ENCODE measurements around the gene RNASE2.
"Not testable (repeated sequence)": the region's sequence is repeated elsewhere in the genome, so short reads cannot be mapped to it uniquely, and the experiment has no call there.

RNASE2 gene

GRCh38 chr14:20954736-20955537 lies at the start of gene RNASE2:
TSS of gene RNASE2 (plus strand) at chr14:20955487. CDS start at chr14:20955772, 285 bp downstream.
- DNase-seq (ENCODE audit: low spot score): not testable (repeated sequence)

GRCh38 chr14:20905676-20906075 lies 49.6 kb upstream of the RNASE2 start:
- no peak for DNase-seq (ENCODE audit: low spot score)

- DNase-seq (ENCODE audit: low spot score): no peak
Observed at GRCh38 chr14:20907214-20907613, 48.1 kb upstream of the RNASE2 start.

- not testable (repeated sequence) for DNase-seq (ENCODE audit: low spot score)
Observed at GRCh38 chr14:20910822-20911221, 44.5 kb upstream of the RNASE2 start.

GRCh38 chr14:20919038-20919756 lies 36.1 kb upstream of the RNASE2 start:
- DNase-seq (ENCODE audit: low spot score): peak; percentile 7

GRCh38 chr14:20923766-20924297 lies 31.5 kb upstream of the RNASE2 start:
- DNase-seq (ENCODE audit: low spot score): not testable (repeated sequence)

- no peak for DNase-seq (ENCODE audit: low spot score)
Observed at GRCh38 chr14:20934148-20934762, 21.0 kb upstream of the RNASE2 start.

GRCh38 chr14:20935303-20935984 lies 19.8 kb upstream of the RNASE2 start:
- no peak for DNase-seq (ENCODE audit: low spot score)

GRCh38 chr14:20945146-20945545 lies 10.1 kb upstream of the RNASE2 start:
- not testable (repeated sequence) for DNase-seq (ENCODE audit: low spot score)

GRCh38 chr14:20946707-20947106 lies 8.6 kb upstream of the RNASE2 start:
- not testable (repeated sequence) for DNase-seq (ENCODE audit: low spot score)

GRCh38 chr14:20955538-20955873 lies 219 bp downstream of the RNASE2 start:
- DNase-seq (ENCODE audit: low spot score): not testable (repeated sequence)

GRCh38 chr14:20956376-20956976 lies 1.2 kb downstream of the RNASE2 start:
- DNase-seq (ENCODE audit: low spot score): no peak

- not testable (repeated sequence) for DNase-seq (ENCODE audit: low spot score)
Observed at GRCh38 chr14:20958946-20959345, 3.7 kb downstream of the RNASE2 start.

GRCh38 chr14:20969336-20969735 lies 14.0 kb downstream of the RNASE2 start:
- no peak for DNase-seq (ENCODE audit: low spot score)

GRCh38 chr14:20970647-20970982 lies 15.3 kb downstream of the RNASE2 start:
- DNase-seq (ENCODE audit: low spot score): no peak

GRCh38 chr14:20970983-20971704 lies 15.9 kb downstream of the RNASE2 start:
- peak; percentile 80 for DNase-seq (ENCODE audit: low spot score)

GRCh38 chr14:20971705-20972021 lies 16.4 kb downstream of the RNASE2 start:
- DNase-seq (ENCODE audit: low spot score): no peak

- DNase-seq (ENCODE audit: low spot score): no peak
Observed at GRCh38 chr14:20973501-20973900, 18.2 kb downstream of the RNASE2 start.

GRCh38 chr14:20976291-20976690 lies 21.0 kb downstream of the RNASE2 start:
- DNase-seq (ENCODE audit: low spot score): no peak

GRCh38 chr14:20978687-20979086 lies 23.4 kb downstream of the RNASE2 start:
- no peak for DNase-seq (ENCODE audit: low spot score)

- no peak for DNase-seq (ENCODE audit: low spot score)
Observed at GRCh38 chr14:20980906-20981305, 25.6 kb downstream of the RNASE2 start.

Measured in putamen (tissue), 1 donor.